ENCODE results near the gene CPEB1.

The CPEB1 gene

DNA sequence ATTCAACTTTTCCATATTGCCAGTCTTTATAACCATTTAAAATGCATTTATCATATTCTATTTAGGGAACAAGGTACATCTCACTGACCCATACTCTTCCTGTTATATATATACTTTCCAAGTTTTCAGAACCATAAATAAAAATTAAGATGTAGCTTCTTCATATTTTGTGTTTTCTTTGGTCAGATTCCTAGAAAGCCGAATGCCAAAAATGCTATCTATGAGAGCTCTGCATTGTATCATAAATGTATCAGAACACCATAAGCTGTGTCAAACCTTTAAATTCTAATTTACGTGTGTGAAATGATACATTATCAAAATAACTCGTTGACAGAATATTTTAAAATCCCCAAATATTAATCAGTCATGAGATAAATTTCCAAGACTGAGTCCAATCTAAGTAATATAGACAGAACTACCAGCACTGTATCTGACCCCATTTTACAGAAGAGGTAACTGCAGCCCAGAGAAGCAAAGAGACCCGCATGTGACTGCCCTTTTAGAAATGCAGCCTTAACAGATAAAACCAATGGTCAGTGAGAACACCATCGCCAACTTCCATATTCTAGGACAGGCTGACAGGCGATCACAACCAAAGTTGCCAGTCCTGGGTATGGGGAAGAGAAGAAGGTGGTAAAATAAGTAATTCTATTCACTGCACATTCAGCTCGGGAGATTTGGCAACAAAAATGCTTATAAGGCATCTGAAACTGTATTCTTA, 90.7 kb downstream of the CPEB1 start:
- no peak overlapping the region for H3K27ac ChIP-seq
- TF ChIP-seq, protein P1, sequence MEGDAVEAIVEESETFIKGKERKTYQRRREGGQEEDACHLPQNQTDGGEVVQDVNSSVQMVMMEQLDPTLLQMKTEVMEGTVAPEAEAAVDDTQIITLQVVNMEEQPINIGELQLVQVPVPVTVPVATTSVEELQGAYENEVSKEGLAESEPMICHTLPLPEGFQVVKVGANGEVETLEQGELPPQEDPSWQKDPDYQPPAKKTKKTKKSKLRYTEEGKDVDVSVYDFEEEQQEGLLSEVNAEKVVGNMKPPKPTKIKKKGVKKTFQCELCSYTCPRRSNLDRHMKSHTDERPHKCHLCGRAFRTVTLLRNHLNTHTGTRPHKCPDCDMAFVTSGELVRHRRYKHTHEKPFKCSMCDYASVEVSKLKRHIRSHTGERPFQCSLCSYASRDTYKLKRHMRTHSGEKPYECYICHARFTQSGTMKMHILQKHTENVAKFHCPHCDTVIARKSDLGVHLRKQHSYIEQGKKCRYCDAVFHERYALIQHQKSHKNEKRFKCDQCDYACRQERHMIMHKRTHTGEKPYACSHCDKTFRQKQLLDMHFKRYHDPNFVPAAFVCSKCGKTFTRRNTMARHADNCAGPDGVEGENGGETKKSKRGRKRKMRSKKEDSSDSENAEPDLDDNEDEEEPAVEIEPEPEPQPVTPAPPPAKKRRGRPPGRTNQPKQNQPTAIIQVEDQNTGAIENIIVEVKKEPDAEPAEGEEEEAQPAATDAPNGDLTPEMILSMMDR (conservative IDR thresholded peaks at IDR 0.05): no peak
- TF ChIP-seq ZFX (IDR thresholded peaks at IDR 0.05): no peak

DNA sequence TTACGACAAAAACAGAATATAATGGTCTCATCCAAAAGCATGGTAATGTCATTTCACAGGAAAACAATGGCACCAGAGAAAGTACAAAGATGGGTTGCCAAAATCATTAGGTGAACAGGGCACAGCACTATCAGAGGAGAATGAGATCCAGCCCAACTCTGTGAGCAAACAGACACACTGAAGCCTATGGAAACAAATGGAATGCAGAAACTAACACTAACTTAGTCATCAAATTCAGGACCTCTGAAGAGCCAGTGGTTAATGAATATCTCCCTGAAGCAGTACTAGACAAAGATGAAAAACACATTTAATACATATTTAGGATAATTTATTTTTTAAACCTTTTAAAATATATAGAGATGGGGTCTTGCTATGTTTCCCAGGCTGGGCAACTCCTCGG, 92.3 kb downstream of the CPEB1 start:
- TF ChIP-seq, protein P1 (conservative IDR thresholded peaks at IDR 0.05): no peak
- TF ChIP-seq ZFX (IDR thresholded peaks at IDR 0.05): no peak
- H3K27ac ChIP-seq: no peak overlapping the region

DNA sequence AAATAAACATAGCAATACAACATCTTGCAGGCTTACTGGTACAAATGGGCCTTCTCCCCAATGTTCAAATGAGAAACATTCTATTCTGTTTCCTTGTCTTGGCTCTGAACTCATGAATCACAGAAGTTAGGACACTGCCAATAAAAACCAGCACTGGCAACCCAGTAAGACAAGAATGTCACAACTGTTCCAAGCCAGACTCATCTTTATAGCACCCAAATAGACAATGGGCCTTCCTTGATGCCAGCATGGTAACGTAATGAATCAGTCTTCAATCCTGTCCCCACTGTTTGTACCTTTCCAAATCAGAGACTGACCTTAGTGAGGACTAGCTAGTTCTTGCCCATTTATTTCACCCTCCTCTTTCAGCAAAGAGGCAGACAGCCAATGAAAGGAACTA, 92.8 kb downstream of the CPEB1 start:
- TF ChIP-seq, protein P1 (conservative IDR thresholded peaks at IDR 0.05): no peak

DNA sequence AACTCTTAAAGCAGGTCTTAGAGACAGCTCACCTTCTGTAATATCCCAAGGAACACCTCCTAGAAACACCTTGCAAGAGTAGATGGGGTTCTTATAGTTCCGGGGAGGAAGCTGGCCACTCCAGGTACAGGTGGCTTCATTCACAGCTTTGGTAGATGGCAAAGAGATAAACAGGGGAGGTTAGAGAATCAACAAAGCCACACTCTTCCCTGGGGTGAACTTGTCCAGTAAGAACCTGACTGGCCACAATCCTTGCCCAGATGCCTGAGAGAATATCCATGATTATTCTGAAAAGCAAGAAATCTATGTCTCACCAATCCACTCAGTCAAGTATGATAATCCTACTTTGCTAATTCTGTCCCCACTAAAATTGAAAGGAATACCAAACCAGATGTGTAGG, 93.3 kb downstream of the CPEB1 start:
- H3K27ac ChIP-seq: no peak overlapping the region
- no peak for TF ChIP-seq ZFX (IDR thresholded peaks at IDR 0.05)
- TF ChIP-seq, protein P1 (conservative IDR thresholded peaks at IDR 0.05): no peak

More for the DNA sequence above, 92.8 kb downstream of the CPEB1 start:
- no peak overlapping the region for H3K27ac ChIP-seq

DNA sequence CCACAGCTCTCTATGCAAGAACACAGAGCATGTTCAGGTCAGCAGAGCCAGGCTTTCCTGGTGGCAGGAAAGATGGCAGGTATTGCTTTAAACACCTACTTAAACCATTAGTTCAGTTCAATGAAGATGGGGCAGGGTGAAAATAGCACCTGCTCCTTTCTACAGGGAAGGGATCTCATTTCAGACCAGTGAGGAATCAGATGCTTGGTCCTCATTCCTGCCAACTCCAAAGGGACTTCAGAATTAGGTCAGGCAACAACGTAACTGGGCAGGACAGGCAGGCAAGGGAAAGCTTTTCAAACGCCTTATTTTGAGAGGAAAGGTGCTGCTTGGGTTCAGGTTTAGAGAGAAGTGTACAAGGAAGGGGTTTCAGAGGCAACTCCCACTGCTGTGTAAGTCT, 94.3 kb downstream of the CPEB1 start:
- H3K27ac ChIP-seq: no peak overlapping the region
- TF ChIP-seq, protein P1 (conservative IDR thresholded peaks at IDR 0.05): no peak
- no peak for TF ChIP-seq ZFX (IDR thresholded peaks at IDR 0.05)

DNA sequence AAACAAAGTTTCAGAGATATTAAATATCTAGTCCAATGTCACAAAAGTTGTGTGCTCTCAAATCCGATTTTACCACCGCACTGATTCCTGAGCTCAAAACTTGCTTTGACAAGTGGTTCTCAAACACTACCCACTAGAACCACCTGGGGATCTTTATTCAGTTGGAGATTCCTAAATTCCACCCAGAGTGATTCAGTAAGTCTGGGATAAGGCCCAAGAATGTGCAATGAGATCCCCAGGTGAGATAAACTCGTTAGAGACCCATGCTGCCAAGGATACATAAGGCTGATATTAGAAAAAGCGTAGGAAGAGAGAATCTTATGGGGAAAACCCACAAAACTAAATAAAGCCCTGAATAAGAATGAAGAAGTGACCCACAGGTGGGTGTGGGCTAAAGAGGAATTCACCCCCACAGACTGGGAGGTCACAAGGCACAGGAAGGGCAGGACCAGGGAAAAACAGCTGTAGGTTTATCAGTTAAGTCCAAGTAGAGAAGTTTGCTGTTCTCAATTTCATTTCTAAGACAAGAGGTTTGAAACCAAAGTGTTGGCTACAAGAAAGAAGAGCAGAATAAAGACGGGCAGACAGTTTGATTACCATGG, 95.4 kb downstream of the CPEB1 start:
- no peak overlapping the region for H3K27ac ChIP-seq
- TF ChIP-seq, protein P1 (conservative IDR thresholded peaks at IDR 0.05): no peak; the same call in 1 of the 2 replicates
- no peak for TF ChIP-seq ZFX (IDR thresholded peaks at IDR 0.05)

DNA sequence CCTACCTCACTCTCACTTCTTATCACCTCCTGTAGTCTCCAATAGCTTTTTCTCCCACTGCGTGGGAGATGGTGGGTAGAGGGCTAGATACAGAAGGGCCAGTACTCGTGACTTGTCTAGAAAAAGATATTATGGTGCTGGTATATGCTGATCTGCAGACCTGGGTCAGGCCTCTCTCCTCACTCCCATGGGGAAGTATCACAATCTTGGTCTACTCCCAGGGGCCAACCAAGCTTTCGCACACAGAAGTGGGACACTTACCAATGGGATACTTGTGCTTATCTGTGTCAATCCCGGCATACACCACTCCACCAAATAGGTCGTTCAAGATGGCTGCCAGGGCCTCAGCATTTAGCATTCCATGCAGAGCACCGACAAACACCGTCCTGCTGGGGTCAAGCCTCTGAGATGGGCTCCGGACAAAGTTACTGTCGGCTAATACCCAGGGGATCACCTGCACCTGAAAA, 97.9 kb downstream of the CPEB1 start:
- TF ChIP-seq, protein P1 (conservative IDR thresholded peaks at IDR 0.05): no peak
- TF ChIP-seq ZFX (IDR thresholded peaks at IDR 0.05): no peak

More for the DNA sequence above, 97.9 kb downstream of the CPEB1 start:
- H3K27ac ChIP-seq: no peak overlapping the region

All from C4-2B (cell line).